Spleen (tissue), 7 donors: ENCODE results near the gene IKZF5.

ENCODE experiments used
- CTCF ChIP-seq, 11 experiments: fragments of 200-600 bp in 7 of 11; fragments of 450-650 bp in 4 of 11; sonication (generic) in 4 of 11; IDR thresholded peaks in 8 of 11; conservative IDR thresholded peaks in 3 of 11; 1 replicate in 7 of 11; 2 replicates in 4 of 11; pipeline versions ENCODE4 v1.4.0 to v1.8.0; 2016 to 2021; ENCODE audit warnings: antibody characterized with exemption in 11 of 11, inconsistent platforms in 4 of 11, mild to moderate bottlenecking in 1 of 11
- POLR2A ChIP-seq, 3 donors: fragments of 450-650 bp; IDR thresholded peaks; one replicate each; pipeline ENCODE4 v1.5.1; 2017; ENCODE audit warnings: antibody characterized with exemption in 3 of 3, mild to moderate bottlenecking in 1 of 3
- donor health status: DM: no; HTN: no; CAD: no; lungs with moderate emphysema.
- donor health status: DM: no; HTN: no; CAD: no.
- donor health status: DM: no; HTN: no; CAD: no.

- TF ChIP-seq CTCF (IDR thresholded peaks at IDR 0.05 in 8 of 11, conservative IDR thresholded peaks at IDR 0.05 in 3 of 11): no peak
- no peak for TF ChIP-seq POLR2A (IDR thresholded peaks at IDR 0.05)
Measured at GRCh38 chr10:122974543-122975064, 34.0 kb downstream of the IKZF5 start.
